Neural cell (in vitro differentiated cells): ENCODE data around the gene HES3.

Source experiments
- CTCF ChIP-seq: fragments of 450-650 bp; IDR thresholded peaks from 2 replicates; pipeline ENCODE4 v1.5.1; 2014; ENCODE audit warnings: antibody characterized with exemption, mild to moderate bottlenecking, moderate library complexity; ENCODE audit not compliant: poor library complexity, severe bottlenecking
- EP300 ChIP-seq: fragments of 450-650 bp; conservative IDR thresholded peaks from 2 replicates; pipeline ENCODE4 v1.6.1; 2014; ENCODE audit warnings: antibody characterized with exemption, mild to moderate bottlenecking, moderate library complexity; ENCODE audit not compliant: poor library complexity, severe bottlenecking
- EZH2 ChIP-seq: fragments of 200-600, 300-800 bp; shearing (Covaris generic), sonication (generic); IDR thresholded peaks from 2 replicates; pipeline ENCODE4 v1.6.1; 2014; ENCODE audit warnings: antibody characterized with exemption, low read length, borderline replicate concordance, mild to moderate bottlenecking; ENCODE audit not compliant: insufficient read depth, poor library complexity, severe bottlenecking
- POLR2AphosphoS5 ChIP-seq: IDR thresholded peaks from 2 replicates; pipeline ENCODE4 v1.6.1; 2012
- REST ChIP-seq: IDR thresholded peaks from 2 replicates; pipeline ENCODE4 v1.6.1; 2012; ENCODE audit warnings: borderline replicate concordance

GRCh38 chr1:6267686-6268322 lies 23.8 kb downstream of the HES3 start:
- TF ChIP-seq POLR2AphosphoS5 (no peak), EZH2 (no peak), CTCF (no peak), EP300 (no peak), REST (no peak)
